ENCODE measurements around the gene LHX2. TPM values are rescaled to one million over a fixed set of nuclear protein-coding genes. Genes with fewer than 3 reads are reported as not detected.

Gene LHX2
- total and polyA plus RNA-seq, 9 of the 15 experiments (the other 6 are each of a cell fraction or from before 2014, with no cell fraction given) = 0.07 TPM; not detected in 8

DNA sequence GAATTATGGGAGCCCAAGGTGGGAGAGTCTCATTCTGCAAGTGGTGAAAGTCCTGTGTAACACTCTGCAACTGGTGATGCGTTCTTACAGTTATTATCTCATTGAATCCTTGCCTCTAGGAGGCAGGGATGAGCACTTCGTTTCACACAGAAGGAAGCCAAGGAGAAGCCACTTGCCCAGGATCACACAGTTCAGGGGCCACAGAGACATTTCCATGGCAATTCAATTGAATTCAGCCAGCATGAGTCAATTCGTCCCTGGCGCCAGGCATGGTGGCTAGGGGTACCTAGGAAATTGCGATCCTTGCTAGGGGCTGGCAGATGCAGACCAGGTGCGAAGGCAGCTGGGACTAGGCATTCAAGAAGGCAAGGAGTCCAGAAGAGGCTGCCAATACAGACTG, 26.2 kb downstream of the LHX2 start:
- no peaks in the 10 kb centered on the region for H3K79me2 ChIP-seq (ENCODE audit: control insufficient read depth, insufficient read depth, low read length)
- no peak overlapping the region for H3K4me3 ChIP-seq
- H2AFZ ChIP-seq (ENCODE audit: low read depth, low read length) = no peak overlapping the region
- no peak overlapping the region for H3K9ac ChIP-seq (ENCODE audit: insufficient read depth in 1 of 2, low read depth in 2 of 2, low read length in 2 of 2)
- no peaks in the 10 kb centered on the region for H3K36me3 ChIP-seq (ENCODE audit: control insufficient read depth, insufficient read depth, low read length)
- POLR2A ChIA-PET = interaction anchor here (0.6 kb wide), 1 partner anchor 290 kb away, joined by 3 read pairs; no protein-coding TSS in a partner anchor
- peaks cover 2 to 11% of the 10 kb centered on the region in 2 experiments; a peak in 3 of 5 replicates for H3K4me1 ChIP-seq (replicated peaks in 1 of 2; ENCODE audit: control insufficient read depth in 2 of 2, insufficient read depth in 2 of 2, low read length in 2 of 2)
- H3K9me3 ChIP-seq (replicated peaks; ENCODE audit: control insufficient read depth, insufficient read depth, low read depth, low read length) = no peaks in the 10 kb centered on the region
- ATAC-seq (peak; percentile 53; the same call in 2 of the 3 replicates), DNase-seq (ENCODE audit: extremely low read depth in 1 of 4, low spot score in 3 of 4) (peak in 1 of 4 experiments; percentile 19), FAIRE-seq (no peak)
- no peak overlapping the region for H3K27ac ChIP-seq (ENCODE audit: extremely low read depth, low read depth, low read length)
- WGBS (ENCODE audit: insufficient coverage, low coverage, missing lambda C conversion rate) = 8% methylated on average over 6 of the region's 6 CpGs
- intact Hi-C loops (cut with micrococcal nuclease) (no loop called here), in situ Hi-C loops (cut with MboI) (loop anchor here (5.0 to 10.0 kb wide), 2 partner anchors 490 to 633 kb away; no protein-coding TSS in a partner anchor)
- no peaks in the 10 kb centered on the region for H3K9me1 ChIP-seq (ENCODE audit: control insufficient read depth, insufficient read depth, low read length)
- H3K4me2 ChIP-seq (ENCODE audit: insufficient read depth, low read length) = no peak overlapping the region
- peak in 2 of 3 experiments; percentile 38 to 42; a peak in 4 of 6 replicates for TF ChIP-seq CTCF (IDR thresholded peaks at IDR 0.05 in 2 of 3, conservative IDR thresholded peaks at IDR 0.05 in 1 of 3; ENCODE audit: insufficient read depth in 2 of 3, low read depth in 1 of 3, low read length in 3 of 3)
- TF ChIP-seq CEBPG (CRISPR knock-in tag; IDR thresholded peaks at IDR 0.05) = peak; percentile 36; the same call in 1 of the 2 replicates
- TF ChIP-seq CEBPG (tag; conservative IDR thresholded peaks at IDR 0.05 in 1 of 2, IDR thresholded peaks at IDR 0.05 in 1 of 2) = peak in 1 of 2 experiments; percentile 28; a peak in 1 of 4 replicates
- TF ChIP-seq, protein P1, sequence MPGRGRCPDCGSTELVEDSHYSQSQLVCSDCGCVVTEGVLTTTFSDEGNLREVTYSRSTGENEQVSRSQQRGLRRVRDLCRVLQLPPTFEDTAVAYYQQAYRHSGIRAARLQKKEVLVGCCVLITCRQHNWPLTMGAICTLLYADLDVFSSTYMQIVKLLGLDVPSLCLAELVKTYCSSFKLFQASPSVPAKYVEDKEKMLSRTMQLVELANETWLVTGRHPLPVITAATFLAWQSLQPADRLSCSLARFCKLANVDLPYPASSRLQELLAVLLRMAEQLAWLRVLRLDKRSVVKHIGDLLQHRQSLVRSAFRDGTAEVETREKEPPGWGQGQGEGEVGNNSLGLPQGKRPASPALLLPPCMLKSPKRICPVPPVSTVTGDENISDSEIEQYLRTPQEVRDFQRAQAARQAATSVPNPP (IDR thresholded peaks at IDR 0.05; ENCODE audit: borderline replicate concordance, insufficient read depth, insufficient read length) = no peak
- no peak for TF ChIP-seq POLR3G (IDR thresholded peaks at IDR 0.05; ENCODE audit: extremely low read depth, insufficient read length, insufficient replicate concordance)
- TF ChIP-seq USF2 (CRISPR knock-in tag; IDR thresholded peaks at IDR 0.05) = no peak
- TF ChIP-seq RAD21 (CRISPR knock-in tag; conservative IDR thresholded peaks at IDR 0.05 in 1 of 2, IDR thresholded peaks at IDR 0.05 in 1 of 2) = peak in 1 of 2 experiments; percentile 19; a peak in 2 of 4 replicates
- peaks cover 11 to 74% of the 10 kb centered on the region in 2 experiments for H3K27me3 ChIP-seq (ENCODE audit: control insufficient read depth in 2 of 2, insufficient read depth in 2 of 2, low read length in 2 of 2)
- CTCF ChIA-PET (ENCODE audit: low intra/inter-chr PET ratio) = no interaction called here
- no TSS peak for BruUV-seq (replicated peaks)
- H4K20me1 ChIP-seq (replicated peaks; ENCODE audit: control insufficient read depth, insufficient read depth, low read length) = peaks cover 17% of the 10 kb centered on the region
